K562 (cell line): ENCODE results near the gene AHCYL2.

Experiments used
- EHMT2 ChIP-seq: fragments of 450-650 bp; IDR thresholded peaks from 2 replicates; pipeline ENCODE4 v1.6.1; 2018; ENCODE audit warnings: antibody characterized with exemption
- EP300 ChIP-seq: IDR thresholded peaks from 2 replicates; pipeline ENCODE4 v1.6.1; 2012; ENCODE audit warnings: low read length, improper control_type of control experiment
- GTF2A2 ChIP-seq: IDR thresholded peaks from 2 replicates; pipeline ENCODE4 v1.6.1; 2016; ENCODE audit warnings: mild to moderate bottlenecking, missing genetic modification characterization, missing compliant biosample characterization
- NFIC ChIP-seq: fragments of 450-650 bp; IDR thresholded peaks from 2 replicates; pipeline ENCODE4 v1.6.1; 2017; ENCODE audit warnings: mild to moderate bottlenecking, inconsistent platforms
- XRCC4 ChIP-seq: IDR thresholded peaks from one replicate; pipeline ENCODE4 v1.6.1; 2011; ENCODE audit not compliant: insufficient read depth, insufficient read length; ENCODE audit errors: extremely low read depth
- TF ChIP-seq, protein P1 (sequence below): fragments of 250-450 bp; sonication (Bioruptor Pico); IDR thresholded peaks from 2 replicates; pipeline ENCODE4 v1.5.0; 2021; ENCODE audit warnings: mild to moderate bottlenecking, moderate library complexity
- TF ChIP-seq, protein P2 (sequence below): sonication (generic); formaldehyde crosslinking; IDR thresholded peaks from 2 replicates; pipeline ENCODE4 v1.8.0; 2022; ENCODE audit warnings: missing genetic modification reagents, mild to moderate bottlenecking, borderline replicate concordance
- TF ChIP-seq, protein P3 (sequence below), 3 experiments: IDR thresholded peaks in 2 of 3; conservative IDR thresholded peaks in 1 of 3; 2 replicates each; pipeline ENCODE4 v1.5.1; 2011 to 2012; ENCODE audit warnings: low read length in 3 of 3, mild to moderate bottlenecking in 3 of 3, control low read depth in 2 of 3, improper control_type of control experiment in 1 of 3, inconsistent platforms in 1 of 3, low read depth in 1 of 3, mixed read lengths in 1 of 3, moderate library complexity in 1 of 3; ENCODE audit not compliant: insufficient read depth in 2 of 3

DNA sequence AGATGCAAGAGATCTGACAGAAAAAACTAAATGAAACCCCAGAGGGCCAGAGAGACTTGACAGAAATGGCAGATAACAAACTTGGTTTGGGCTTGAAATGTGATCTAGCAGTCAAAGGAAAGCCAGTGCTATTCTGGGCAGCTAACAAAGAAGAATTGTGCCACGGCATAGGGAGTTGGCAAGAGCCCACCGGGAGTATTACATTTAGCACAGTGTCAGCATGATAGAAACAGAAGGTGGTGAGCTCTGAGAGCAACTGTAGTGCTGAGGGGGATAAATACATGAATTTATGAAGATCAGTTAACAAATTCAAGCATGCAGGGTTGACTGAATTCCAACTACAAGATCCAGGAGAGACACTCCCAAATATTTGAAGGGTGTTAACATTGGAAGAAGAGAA lies 91.1 kb downstream of the AHCYL2 start:
- TF ChIP-seq, protein P1, sequence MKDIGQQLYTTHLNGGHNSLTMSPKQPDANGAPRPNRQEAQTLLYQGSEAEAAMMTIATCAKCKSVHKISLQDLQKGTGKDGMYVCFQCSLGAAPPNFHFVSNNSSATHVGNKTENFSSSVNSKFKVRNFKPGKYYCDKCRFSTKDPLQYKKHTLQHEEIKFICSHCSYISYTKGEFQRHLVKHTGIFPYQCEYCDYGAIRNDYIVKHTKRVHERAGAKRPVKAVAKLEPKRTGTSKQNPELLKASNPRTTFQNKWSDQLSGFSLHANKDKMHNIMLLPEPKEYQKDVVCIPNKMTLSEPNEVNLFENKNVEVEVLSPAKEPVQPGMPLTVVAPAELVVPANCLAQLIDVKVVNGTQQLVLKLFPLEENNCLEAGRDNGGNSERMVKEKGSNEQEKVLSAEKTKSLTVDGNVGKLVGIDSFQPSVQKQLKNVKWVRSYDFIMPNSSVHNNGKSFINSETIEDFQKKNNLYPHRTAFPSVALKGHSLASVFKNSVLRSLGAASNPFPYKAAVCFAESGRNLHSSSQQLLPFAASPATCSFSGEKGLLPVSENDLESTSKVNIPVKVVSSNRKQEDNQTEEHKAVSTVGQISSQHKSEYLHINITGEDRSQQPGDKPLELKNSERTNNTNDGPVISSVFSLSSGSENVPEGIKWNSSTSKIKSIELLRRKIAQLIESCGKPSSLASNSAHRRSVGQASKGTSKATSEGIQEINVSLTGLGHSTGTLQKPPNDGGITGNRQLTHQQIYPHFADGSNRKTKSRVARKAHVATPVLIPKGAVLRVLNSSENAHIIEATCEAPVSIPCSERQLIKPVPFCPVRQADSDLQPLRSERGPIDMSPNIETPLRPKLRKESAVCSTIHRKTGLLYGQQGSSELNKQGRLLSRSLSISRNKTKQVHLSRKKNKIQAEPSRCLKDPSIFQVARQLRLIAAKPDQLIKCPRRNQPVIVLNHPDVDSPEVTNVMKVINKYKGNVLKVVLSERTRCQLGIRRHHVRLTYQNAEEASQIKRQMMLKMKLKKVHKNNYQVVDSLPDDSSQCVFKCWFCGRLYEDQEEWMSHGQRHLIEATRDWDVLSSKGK (CRISPR knock-in tag), result no peak
- TF ChIP-seq, protein P2, sequence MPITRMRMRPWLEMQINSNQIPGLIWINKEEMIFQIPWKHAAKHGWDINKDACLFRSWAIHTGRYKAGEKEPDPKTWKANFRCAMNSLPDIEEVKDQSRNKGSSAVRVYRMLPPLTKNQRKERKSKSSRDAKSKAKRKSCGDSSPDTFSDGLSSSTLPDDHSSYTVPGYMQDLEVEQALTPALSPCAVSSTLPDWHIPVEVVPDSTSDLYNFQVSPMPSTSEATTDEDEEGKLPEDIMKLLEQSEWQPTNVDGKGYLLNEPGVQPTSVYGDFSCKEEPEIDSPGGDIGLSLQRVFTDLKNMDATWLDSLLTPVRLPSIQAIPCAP (CRISPR knock-in tag), result no peak
- TF ChIP-seq GTF2A2 (tag), result no peak
- TF ChIP-seq NFIC, result no peak
- TF ChIP-seq XRCC4, result no peak
- no peak for TF ChIP-seq EP300
- TF ChIP-seq, protein P3, sequence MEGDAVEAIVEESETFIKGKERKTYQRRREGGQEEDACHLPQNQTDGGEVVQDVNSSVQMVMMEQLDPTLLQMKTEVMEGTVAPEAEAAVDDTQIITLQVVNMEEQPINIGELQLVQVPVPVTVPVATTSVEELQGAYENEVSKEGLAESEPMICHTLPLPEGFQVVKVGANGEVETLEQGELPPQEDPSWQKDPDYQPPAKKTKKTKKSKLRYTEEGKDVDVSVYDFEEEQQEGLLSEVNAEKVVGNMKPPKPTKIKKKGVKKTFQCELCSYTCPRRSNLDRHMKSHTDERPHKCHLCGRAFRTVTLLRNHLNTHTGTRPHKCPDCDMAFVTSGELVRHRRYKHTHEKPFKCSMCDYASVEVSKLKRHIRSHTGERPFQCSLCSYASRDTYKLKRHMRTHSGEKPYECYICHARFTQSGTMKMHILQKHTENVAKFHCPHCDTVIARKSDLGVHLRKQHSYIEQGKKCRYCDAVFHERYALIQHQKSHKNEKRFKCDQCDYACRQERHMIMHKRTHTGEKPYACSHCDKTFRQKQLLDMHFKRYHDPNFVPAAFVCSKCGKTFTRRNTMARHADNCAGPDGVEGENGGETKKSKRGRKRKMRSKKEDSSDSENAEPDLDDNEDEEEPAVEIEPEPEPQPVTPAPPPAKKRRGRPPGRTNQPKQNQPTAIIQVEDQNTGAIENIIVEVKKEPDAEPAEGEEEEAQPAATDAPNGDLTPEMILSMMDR (IDR thresholded peaks at IDR 0.05 in 2 of 3, conservative IDR thresholded peaks at IDR 0.05 in 1 of 3; ENCODE audit: insufficient read depth in 2 of 3, low read depth in 1 of 3, low read length in 3 of 3), result no peak
- no peak for TF ChIP-seq EHMT2
